Measurements from ENCODE around the gene MORN1.

DNA sequence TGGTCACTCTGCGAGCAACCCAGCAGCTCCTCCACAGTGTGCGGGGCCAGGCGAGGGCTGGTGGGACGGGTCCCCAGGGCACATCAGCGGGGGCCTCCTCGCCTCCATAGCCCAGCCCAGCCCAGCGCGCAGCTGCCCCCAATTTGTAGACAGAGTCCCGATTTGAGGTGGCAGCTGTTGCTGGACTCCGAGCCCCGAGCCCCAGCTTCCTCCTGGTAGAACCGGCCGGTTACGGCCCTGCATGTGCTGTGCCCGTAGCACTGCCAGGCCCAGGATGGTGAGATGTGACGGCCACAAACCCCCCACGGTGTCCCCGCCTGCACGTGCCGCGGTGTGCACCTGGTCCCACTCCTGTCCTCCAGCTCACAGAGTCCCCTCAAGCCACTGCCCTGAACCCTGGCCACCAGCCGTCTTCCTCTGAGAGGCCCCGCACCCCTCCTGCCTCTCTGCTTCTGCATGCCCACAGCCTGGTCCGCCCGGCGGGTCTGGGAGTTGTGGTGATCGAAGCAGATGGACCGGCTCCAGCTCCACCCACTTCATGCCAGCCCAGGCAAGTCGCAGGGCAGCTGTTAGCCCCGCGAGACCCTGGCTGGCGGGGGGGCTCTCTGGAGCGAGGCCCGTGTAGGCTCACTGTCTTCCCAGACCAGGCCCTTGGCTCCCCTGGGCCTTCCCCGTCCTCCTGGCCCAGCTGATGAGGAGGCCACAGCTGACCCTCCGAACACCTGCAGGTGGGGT is 55.5 kb downstream of the MORN1 start:
- TF ChIP-seq, protein P1, sequence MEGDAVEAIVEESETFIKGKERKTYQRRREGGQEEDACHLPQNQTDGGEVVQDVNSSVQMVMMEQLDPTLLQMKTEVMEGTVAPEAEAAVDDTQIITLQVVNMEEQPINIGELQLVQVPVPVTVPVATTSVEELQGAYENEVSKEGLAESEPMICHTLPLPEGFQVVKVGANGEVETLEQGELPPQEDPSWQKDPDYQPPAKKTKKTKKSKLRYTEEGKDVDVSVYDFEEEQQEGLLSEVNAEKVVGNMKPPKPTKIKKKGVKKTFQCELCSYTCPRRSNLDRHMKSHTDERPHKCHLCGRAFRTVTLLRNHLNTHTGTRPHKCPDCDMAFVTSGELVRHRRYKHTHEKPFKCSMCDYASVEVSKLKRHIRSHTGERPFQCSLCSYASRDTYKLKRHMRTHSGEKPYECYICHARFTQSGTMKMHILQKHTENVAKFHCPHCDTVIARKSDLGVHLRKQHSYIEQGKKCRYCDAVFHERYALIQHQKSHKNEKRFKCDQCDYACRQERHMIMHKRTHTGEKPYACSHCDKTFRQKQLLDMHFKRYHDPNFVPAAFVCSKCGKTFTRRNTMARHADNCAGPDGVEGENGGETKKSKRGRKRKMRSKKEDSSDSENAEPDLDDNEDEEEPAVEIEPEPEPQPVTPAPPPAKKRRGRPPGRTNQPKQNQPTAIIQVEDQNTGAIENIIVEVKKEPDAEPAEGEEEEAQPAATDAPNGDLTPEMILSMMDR (IDR thresholded peaks at IDR 0.05), result no peak
- TF ChIP-seq POLR2A (IDR thresholded peaks at IDR 0.05), result no peak
